ENCODE measurements around the gene PYGB.
"Not testable (repeated sequence)": the region's sequence is repeated elsewhere in the genome, so short reads cannot be mapped to it uniquely, and the experiment has no call there.

The PYGB gene

DNA sequence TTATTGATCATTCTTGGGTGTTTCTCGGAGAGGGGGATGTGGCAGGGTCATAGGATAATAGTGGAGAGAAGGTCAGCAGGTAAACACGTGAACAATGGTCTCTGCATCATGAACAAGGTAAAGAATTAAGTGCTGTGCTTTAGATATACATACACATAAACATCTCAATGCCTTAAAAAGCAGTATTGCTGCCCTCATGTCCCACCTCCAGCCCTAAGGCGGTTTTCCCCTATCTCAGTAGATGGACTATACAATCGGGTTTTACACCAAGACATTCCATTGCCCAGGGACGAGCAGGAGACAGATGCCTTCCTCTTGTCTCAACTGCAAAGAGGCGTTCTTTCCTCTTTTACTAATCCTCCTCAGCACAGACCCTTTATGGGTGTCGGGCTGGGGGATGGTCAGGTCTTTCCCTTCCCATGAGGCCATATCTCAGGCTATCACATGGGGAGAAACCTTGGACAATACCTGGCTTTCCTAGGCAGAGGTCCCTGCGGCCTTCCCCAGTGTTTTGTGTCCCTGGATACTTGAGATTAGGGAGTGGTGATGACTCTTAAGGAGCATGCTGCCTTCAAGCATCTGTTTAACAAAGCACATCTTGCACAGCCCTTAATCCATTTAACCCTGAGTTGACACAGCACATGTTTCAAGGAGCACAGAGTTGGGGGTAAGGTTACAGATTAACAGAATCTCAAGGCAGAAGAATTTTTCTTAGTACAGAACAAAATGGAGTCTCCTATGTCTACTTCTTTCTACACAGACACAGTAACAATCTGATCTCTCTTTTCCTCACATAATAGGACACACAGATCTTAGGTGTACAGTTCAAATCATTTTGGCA is 13.7 kb upstream of the PYGB start:
- H3K4me1 ChIP-seq (ENCODE audit: insufficient read depth, low read length): peaks cover 21% of the 10 kb centered on the region; the same call in 1 of the 2 replicates
- 70% methylated on average over 6 of the region's 8 CpGs for WGBS
- H3K9me3 ChIP-seq (ENCODE audit: insufficient read depth, low read depth, low read length); H3K27ac ChIP-seq (ENCODE audit: low read depth, low read length); H3K36me3 ChIP-seq (ENCODE audit: insufficient read depth, low read length); H3K4me3 ChIP-seq (ENCODE audit: low read length); H3K9ac ChIP-seq (ENCODE audit: low read depth, low read length); H3K27me3 ChIP-seq (ENCODE audit: insufficient read depth, low read length): not testable (repeated sequence)

DNA sequence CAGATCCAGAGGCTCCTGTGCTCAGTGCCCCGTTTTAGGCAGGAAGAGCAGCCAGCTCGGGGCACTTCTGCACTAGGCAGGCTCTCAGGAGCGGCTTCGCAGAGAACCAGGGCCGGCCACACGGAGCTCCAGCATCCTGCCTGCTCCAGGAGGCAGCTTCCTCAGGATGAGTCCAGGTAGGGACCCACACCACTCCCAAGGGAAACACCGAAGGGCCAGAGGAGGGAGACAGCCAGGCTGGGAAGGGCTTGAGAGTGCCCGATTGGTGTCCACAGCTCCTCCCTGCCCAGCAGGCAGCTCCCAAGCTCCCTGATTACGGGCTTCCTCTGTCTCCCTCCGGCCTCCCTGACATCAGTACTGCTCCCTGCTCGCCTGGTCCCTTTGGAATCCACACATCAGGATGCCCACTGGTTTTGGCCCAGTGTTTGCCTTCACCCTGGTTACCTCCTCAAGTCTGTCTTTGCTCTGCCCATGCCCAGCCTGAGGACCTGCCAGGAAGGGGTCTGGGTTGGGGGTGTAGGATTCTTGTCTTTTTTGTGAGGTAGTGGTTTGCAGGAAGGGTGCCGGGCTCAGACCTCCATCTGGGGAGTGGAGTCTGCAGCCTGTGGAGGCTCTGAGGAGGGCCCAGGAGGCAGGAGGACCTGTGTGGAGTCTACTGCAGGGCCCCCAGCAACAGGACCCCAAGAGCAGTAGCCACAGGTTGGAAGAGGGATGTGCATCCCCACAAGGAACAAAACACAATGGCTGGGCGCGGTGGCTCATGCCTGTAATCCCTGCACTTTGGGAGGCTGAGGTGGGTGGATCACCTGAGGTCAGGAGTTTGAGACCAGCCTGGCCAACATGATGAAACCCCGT is 11.2 kb upstream of the PYGB start:
- H3K9ac ChIP-seq (ENCODE audit: low read depth, low read length): no peak overlapping the region
- no peaks in the 10 kb centered on the region for H3K9me3 ChIP-seq (ENCODE audit: insufficient read depth, low read depth, low read length)
- WGBS: 79% methylated on average over 15 of the region's 15 CpGs
- no peak overlapping the region for H3K27ac ChIP-seq (ENCODE audit: low read depth, low read length)
- H3K4me1 ChIP-seq (ENCODE audit: insufficient read depth, low read length): peaks cover 24% of the 10 kb centered on the region; the same call in 1 of the 2 replicates
- H3K27me3 ChIP-seq (ENCODE audit: insufficient read depth, low read length): no peaks in the 10 kb centered on the region
- no peaks in the 10 kb centered on the region for H3K36me3 ChIP-seq (ENCODE audit: insufficient read depth, low read length)
- no peak overlapping the region for H3K4me3 ChIP-seq (ENCODE audit: low read length)

DNA sequence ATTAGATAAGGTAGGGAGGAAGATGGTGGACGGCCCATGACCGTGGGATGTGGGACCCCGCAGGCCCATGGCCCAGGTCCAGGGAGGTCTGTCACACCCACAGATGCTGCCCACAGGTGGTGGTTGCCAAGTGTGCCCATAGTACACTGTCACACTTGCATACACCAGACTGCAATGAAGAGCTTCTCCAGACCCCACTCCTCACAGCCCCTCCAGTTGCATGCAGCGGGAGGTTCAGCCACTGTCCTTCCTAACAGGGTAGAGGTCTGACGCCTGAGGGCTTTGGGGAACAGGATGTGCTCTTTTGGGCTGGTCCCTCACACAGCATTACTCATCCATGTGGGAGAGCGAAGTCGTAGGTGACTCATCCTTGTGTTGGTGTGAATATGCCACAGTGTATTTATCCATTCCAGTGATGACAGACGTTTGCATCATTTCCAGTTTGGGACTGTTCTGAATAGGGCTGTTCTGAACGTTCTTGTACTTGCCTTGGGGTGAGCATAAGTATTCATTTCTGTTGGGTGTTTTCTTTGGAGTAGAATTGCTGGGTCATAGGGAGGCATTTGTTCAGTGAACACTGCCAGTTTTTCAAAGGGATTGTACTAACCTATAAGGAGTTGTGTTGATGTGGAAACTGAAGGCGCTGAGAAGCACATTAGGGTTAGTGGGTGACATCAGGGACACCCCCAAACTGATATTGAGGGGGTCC is 10.1 kb upstream of the PYGB start:
- H3K36me3 ChIP-seq (ENCODE audit: insufficient read depth, low read length): no peaks in the 10 kb centered on the region
- WGBS: 82% methylated on average over 10 of the region's 10 CpGs
- no peak overlapping the region for H3K27ac ChIP-seq (ENCODE audit: low read depth, low read length)
- no peaks in the 10 kb centered on the region for H3K9me3 ChIP-seq (ENCODE audit: insufficient read depth, low read depth, low read length)
- no peak overlapping the region for H3K4me3 ChIP-seq (ENCODE audit: low read length)
- H3K9ac ChIP-seq (ENCODE audit: low read depth, low read length): no peak overlapping the region
- H3K27me3 ChIP-seq (ENCODE audit: insufficient read depth, low read length): no peaks in the 10 kb centered on the region
- H3K4me1 ChIP-seq (ENCODE audit: insufficient read depth, low read length): peaks cover 30% of the 10 kb centered on the region

DNA sequence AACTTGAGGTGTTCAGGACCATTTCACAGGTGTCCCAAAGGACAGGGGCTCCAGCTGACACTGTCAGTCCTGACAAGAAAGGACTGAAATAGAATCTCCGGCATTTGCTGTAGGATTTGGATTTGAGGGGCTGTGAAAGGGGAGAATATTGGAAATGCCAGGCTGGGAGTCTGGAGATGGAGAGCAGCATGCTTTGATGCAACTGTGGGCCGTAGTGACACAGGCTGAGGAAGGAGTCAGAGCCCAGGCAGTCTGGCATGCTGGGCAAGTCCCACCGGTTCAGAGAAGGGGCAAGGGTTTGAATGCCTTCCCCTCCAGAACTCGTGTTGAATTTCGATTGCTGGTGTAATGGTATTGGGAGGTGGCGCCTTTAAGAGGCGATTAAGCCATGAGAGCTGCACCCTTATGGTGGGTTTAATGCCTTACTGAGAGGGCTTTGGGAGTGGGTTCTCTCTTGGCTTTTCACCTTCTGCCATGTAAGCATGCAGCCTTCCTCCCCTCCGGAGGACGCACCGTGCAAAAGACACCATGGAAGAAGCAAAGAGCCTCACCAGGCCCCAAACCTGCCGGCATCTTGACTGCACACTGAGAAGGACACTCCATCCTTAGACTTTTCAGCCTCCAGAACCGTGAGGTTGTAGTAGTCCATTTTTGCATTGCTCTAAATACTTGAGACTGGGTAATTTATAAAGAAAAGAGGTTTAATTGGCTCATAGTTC is 9.4 kb upstream of the PYGB start:
- H3K9me3 ChIP-seq (ENCODE audit: insufficient read depth, low read depth, low read length): no peaks in the 10 kb centered on the region
- H3K36me3 ChIP-seq (ENCODE audit: insufficient read depth, low read length): no peaks in the 10 kb centered on the region
- H3K9ac ChIP-seq (ENCODE audit: low read depth, low read length): no peak overlapping the region
- no peak overlapping the region for H3K27ac ChIP-seq (ENCODE audit: low read depth, low read length)
- H3K27me3 ChIP-seq (ENCODE audit: insufficient read depth, low read length): no peaks in the 10 kb centered on the region
- H3K4me3 ChIP-seq (ENCODE audit: low read length): no peak overlapping the region
- peaks cover 26% of the 10 kb centered on the region for H3K4me1 ChIP-seq (ENCODE audit: insufficient read depth, low read length)
- 89% methylated on average over 12 of the region's 12 CpGs for WGBS

DNA sequence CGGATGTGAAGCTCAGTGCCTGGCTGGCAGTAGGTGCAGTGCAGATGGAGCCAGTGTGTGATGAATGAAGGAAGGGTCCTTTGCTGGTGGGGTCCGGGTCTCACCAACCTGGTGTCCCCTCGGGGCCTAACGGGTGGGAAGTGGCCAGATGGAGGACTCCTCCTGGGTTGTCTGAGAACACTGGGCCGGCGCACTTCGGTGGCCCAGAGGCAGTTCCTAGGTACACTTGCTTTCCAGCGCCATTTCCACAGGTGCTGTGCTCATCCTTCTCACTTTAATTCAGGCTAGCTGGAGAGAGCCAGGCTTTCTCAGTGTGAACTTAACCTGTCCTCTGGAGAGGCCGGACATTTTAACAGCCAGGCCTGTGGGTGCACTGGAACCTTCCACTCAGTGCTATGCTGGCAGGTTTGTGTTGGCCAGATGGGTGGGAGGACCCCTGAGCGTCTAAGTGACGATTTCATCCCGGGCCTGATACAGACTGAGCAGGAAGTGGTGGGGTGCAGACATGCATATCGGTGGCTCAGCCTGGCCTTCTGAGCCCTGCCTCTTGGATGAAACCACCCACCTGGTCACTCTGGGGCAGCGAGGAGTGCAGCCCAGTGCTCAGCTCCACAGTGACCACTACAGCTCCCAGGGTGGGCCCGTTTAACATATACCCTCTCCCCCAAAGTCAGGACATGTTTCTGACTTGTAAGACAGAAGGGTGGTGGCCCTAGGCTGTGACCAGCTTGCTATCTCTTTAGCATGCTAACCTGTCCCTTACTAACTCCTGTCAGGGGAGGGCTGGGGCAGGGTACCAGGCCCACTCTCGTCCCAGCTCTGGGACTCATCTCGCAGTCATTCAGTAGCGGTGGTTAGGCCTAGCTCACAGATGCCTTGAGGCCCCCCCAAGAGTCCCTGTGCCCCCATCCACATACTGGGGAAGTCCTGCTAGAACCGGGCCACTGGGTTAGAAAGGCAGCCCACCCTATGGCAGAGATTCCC is 8.2 kb upstream of the PYGB start:
- WGBS: 93% methylated on average over 19 of the region's 19 CpGs
- H3K4me1 ChIP-seq (ENCODE audit: insufficient read depth, low read length): peaks cover 20% of the 10 kb centered on the region
- H3K9ac ChIP-seq (ENCODE audit: low read depth, low read length): no peak overlapping the region
- no peak overlapping the region for H3K27ac ChIP-seq (ENCODE audit: low read depth, low read length)
- H3K27me3 ChIP-seq (ENCODE audit: insufficient read depth, low read length): no peaks in the 10 kb centered on the region
- H3K9me3 ChIP-seq (ENCODE audit: insufficient read depth, low read depth, low read length): no peaks in the 10 kb centered on the region
- no peak overlapping the region for H3K4me3 ChIP-seq (ENCODE audit: low read length)
- H3K36me3 ChIP-seq (ENCODE audit: insufficient read depth, low read length): no peaks in the 10 kb centered on the region

DNA sequence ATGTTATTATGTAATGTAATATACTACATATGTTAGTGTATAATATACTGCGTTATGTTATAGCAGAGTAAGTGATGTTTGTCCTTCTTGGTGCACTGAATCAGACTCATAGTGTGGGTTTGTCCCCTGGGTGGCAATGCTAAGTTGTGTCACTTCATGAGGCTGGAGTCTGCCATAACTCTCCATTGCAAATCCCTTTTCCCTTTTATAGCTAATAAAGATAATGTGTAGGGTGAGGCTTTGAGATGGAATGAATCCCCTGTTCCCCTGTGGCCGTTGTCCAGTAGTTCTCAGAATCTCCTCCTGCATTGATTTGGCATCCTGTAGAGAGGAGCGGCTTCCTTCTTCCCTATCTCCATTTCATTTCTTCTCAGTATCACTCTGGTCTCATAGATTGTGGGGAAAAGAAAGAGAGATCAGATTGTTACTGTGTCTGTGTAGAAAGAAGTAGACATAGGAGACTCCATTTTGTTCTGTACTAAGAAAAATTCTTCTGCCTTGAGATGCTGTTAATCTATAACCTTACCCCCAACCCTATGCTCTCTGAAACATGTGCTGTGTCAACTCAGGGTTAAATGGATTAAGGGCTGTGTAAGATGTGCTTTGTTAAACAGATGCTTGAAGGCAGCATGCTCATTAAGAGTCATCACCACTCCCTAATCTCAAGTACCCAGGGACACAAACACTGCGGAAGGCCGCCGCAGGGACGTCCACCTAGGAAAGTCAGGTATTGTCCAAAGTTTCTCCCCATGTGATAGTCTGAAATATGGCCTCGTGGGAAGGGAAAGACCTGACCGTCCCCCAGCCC is 6.8 kb upstream of the PYGB start:
- peaks cover 20% of the 10 kb centered on the region for H3K4me1 ChIP-seq (ENCODE audit: insufficient read depth, low read length)
- not testable (repeated sequence) for H3K27me3 ChIP-seq (ENCODE audit: insufficient read depth, low read length); H3K4me3 ChIP-seq (ENCODE audit: low read length); H3K27ac ChIP-seq (ENCODE audit: low read depth, low read length); H3K9ac ChIP-seq (ENCODE audit: low read depth, low read length); H3K9me3 ChIP-seq (ENCODE audit: insufficient read depth, low read depth, low read length); H3K36me3 ChIP-seq (ENCODE audit: insufficient read depth, low read length)
- WGBS: 41% methylated on average over 7 of the region's 9 CpGs

DNA sequence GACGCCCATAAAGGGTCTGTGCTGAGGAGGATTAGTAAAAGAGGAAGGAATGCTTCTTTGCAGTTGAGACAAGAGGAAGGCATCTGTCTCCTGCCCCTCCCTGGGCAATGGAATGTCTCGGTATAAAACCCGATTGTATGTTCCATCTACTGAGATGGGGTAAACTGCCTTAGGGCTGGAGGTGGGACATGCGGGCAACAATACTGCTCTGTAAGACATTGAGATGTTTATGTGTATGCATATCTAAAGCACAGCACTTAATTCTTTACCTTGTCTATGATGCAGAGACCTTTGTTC is 6.3 kb upstream of the PYGB start:
- H3K27ac ChIP-seq (ENCODE audit: low read depth, low read length); H3K9me3 ChIP-seq (ENCODE audit: insufficient read depth, low read depth, low read length); H3K27me3 ChIP-seq (ENCODE audit: insufficient read depth, low read length); H3K36me3 ChIP-seq (ENCODE audit: insufficient read depth, low read length); H3K4me3 ChIP-seq (ENCODE audit: low read length); H3K9ac ChIP-seq (ENCODE audit: low read depth, low read length): not testable (repeated sequence)
- WGBS: 44% methylated on average over 4 of the region's 4 CpGs
- H3K4me1 ChIP-seq (ENCODE audit: insufficient read depth, low read length): peaks cover 18% of the 10 kb centered on the region

DNA sequence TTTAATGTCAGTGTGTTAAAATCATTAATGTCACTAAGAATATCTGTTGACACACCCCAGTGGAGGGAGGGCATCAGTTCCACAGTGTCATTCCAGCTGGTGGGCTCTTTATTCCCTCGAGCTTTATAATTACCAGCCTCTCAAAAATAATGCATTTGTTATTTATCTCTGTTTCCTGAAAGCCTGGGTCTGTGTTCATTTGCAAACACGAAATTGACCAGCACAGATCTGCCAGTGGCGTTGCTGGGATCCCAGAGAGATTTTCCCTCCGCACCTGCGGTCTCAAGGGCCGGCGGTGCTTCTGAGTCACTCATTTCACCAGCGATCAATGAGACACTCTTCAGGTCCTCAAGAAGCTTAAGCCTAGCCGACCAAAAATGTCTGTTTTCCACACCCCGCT is 5.7 kb upstream of the PYGB start:
- Histone ChIP-seq H3K9ac (ENCODE audit: low read depth, low read length) (no peak overlapping the region), H3K9me3 (ENCODE audit: insufficient read depth, low read depth, low read length) (no peaks in the 10 kb centered on the region), H3K27me3 (ENCODE audit: insufficient read depth, low read length) (peaks cover 13% of the 10 kb centered on the region), H3K4me3 (ENCODE audit: low read length) (no peak overlapping the region), H3K27ac (ENCODE audit: low read depth, low read length) (peak overlapping the region; percentile 24; the same call in 1 of the 2 replicates), H3K4me1 (ENCODE audit: insufficient read depth, low read length) (peaks cover 22% of the 10 kb centered on the region), H3K36me3 (ENCODE audit: insufficient read depth, low read length) (no peaks in the 10 kb centered on the region)
- 85% methylated on average over 10 of the region's 10 CpGs for WGBS

DNA sequence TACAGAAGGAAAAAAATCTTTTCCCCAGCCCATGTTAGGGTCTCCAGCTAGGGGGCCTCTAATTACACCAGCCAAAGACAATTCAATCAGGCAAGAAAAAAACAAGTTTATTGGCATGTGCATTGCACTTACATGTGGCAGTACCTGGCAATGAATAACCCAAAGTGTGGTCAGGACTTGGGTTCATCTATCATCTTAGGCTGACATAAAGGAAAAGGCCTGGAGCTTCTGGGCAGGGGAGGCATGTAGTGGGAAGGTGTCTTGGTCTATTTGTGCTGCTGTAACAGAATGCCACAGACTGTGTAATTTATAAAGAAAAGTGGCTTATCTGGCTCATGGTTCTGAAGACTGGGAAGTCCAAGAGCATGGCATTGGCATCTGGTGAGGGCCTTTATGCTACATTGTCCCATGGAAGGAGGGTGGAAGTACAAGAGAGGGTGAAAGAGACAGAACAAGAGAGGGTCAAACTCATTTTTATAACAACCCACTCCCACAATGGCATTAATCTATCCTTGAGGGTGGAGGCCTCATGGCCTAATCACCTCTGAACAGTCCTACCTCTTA is 4.4 kb upstream of the PYGB start:
- Histone ChIP-seq H3K9me3 (ENCODE audit: insufficient read depth, low read depth, low read length) (no peaks in the 10 kb centered on the region), H3K27ac (ENCODE audit: low read depth, low read length) (no peak overlapping the region), H3K4me1 (ENCODE audit: insufficient read depth, low read length) (peaks cover 15% of the 10 kb centered on the region), H3K9ac (ENCODE audit: low read depth, low read length) (no peak overlapping the region), H3K4me3 (ENCODE audit: low read length) (no peak overlapping the region), H3K27me3 (ENCODE audit: insufficient read depth, low read length) (peaks cover 16% of the 10 kb centered on the region), H3K36me3 (ENCODE audit: insufficient read depth, low read length) (no peaks in the 10 kb centered on the region)
